A172 (cell line): ENCODE measurements around the gene TNRC6A. TPM values are rescaled to one million over a fixed set of nuclear protein-coding genes. Genes with fewer than 3 reads are reported as not detected.
A peak's percentile ranks its signal among the peaks of the same experiment; 100 is the strongest.
"Not testable (repeated sequence)": the region's sequence is repeated elsewhere in the genome, so short reads cannot be mapped to it uniquely, and the experiment has no call there.

ENCODE experiments used
- DNase-seq: peaks from one replicate; pipeline ENCODE4 v3.0.0-alpha.2; 2015; ENCODE audit warnings: low spot score
- total RNA-seq: library from RNA; depleted of rRNA; stranded (reverse); fragments of >200 nt; shearing (Covaris generic); gene quantifications from 2 replicates; pipeline ENCODE4 v1.2.3, GENCODE V29; 2014

Gene TNRC6A
- total RNA-seq, 1 experiment from 2014 or later = 34.3 TPM

DNA sequence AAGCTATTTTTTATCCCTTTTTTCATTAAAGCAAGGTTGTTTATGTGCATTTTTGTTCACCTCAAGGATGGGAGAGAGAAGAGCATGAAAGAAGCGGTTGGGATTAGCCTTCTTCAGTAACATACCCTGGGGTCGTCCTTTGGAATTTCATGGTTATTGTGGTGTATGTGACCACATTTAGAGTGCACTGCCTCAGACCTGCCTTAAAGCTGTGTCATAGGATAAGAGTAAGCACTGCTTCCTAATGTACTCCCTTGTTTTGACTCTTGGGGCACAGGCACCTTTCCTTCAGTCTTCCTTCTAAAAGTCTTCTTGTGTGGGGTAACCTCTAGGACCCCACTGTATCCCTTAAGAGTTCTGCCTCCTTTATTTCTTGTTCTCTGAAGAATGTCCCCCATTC is 28.9 kb downstream of the TNRC6A start:
- DNase-seq = no peak

DNA sequence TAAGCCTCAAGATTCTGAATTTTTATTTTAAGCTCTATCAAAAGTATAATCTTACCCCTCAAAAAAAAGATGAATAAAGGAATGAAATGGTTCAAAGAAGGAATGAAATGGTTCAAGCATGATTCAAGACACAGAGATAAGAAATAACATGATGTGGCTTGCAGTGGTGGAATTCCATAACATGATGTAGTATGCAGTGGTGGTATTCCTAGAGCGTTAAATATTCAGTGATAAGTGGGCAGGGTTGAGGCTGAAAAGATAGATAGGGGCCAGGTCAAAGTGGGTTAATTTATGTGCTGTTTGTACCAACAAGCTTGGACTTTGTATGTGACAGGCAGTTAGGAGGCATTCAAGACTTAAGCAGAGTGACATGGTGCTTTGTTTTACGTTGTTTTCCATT is 29.6 kb downstream of the TNRC6A start:
- no peak for DNase-seq

GRCh38 chr16:24761526-24761925 is 32.1 kb downstream of the TNRC6A start:
- no peak for DNase-seq

- DNase-seq = no peak
Observed at GRCh38 chr16:24764916-24765315, 35.5 kb downstream of the TNRC6A start.

- no peak for DNase-seq
Observed at GRCh38 chr16:24766057-24766456, 36.6 kb downstream of the TNRC6A start.

- no peak for DNase-seq
Observed at GRCh38 chr16:24769806-24770205, 40.4 kb downstream of the TNRC6A start.

DNA sequence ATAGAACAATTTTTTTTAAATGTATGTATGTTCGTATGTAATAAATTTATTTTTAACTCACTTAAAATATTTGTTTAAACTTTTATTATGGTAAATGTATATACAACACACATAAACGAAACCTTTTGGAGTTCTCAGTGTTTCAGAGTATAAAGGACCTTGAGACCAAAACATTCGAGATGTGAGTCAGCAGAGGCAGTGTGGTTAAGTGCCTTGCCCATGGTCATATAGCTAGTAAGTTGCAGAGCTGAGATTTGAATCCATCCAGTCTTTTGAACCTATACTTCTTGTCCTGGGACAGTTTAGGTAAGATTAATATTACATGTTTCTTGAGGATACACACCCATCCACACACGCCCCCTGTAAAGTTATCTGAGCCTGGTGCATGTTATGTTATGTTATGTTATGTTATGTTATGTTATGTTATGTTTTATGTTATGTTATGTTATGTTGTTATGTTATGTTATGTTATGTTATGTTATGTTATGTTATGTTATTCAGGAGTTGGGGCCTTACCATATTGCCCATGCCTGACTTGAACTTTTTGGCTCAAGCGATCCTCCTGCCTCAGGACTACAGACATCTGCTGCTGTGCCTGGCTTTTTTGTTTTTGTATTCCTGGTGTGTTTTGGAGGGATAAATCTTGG is 41.8 kb downstream of the TNRC6A start:
- DNase-seq = no peak

DNA sequence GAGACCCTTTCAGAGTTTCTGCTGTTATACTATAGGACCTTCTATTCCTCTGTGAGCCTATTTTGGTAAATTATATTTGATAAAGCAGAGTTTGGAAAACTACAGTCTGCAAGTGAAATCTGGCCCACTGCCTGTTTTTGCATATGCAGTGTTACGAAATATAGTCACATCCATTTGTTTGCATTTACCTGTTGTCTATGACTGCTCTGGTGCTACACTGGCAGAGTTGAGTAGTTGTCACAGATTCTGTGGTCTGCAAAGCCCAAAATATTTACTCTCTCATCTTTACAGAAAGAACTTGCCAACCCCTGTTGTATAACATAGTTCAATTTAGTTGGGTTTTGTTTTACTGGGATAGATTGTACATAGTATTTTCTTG is 42.3 kb downstream of the TNRC6A start:
- DNase-seq = no peak

GRCh38 chr16:24773771-24774427 is 44.4 kb downstream of the TNRC6A start:
- no peak for DNase-seq

- DNase-seq = no peak
Observed at GRCh38 chr16:24774510-24774909, 45.1 kb downstream of the TNRC6A start.

DNA sequence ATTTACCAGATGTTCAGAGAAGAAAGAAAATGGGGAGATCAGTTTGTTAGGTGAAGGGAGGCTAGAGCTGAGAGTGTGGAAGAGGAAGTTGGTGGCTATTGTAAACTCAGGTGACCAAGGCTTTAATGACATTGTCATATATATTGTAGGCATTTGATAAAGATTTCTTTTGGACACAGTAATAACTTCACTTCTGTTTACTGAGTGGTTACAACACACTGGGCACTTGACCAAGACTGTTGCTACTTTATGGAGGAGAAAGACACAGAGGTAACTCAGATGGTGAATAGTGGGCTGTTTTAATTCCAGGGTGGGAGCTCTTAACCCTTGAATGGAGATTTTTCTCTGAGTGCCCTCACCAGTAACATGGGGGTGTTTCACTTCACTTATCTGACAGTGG is 46.0 kb downstream of the TNRC6A start:
- no peak for DNase-seq

DNA sequence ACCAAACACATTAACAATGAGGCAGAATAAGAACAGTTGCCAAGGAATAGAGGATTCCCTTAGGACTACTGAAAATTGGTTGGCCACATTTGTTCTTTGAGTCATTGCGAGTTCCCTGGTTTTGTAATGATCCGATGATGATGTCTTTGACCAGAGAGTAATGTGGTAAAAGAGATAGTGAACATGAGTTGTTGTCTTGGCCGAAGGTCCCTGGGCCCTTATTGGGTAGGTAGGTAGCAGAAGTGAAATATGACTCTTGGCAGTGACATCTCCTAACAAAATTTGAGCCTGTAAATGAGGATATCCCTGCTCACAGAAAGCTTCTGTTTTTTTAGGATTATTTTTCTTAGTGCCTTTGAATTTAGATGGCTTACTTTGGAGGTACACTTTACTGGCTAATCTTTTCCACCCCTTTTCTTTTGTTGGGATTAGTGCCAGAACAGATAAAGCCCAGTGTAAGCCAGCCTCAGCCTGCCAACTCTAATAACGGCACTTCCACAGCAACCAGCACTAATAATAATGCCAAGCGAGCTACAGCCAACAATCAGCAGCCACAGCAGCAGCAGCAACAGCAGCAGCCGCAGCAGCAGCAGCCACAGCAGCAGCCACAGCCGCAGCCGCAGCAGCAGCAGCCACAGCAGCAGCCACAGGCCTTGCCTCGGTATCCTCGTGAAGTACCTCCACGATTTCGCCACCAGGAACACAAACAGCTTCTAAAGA is 47.2 kb downstream of the TNRC6A start:
- no peak for DNase-seq

- DNase-seq = no peak
Observed at GRCh38 chr16:24778671-24779070, 49.2 kb downstream of the TNRC6A start.

GRCh38 chr16:24781256-24781655 is 51.8 kb downstream of the TNRC6A start:
- no peak for DNase-seq

GRCh38 chr16:24784121-24784520 is 54.7 kb downstream of the TNRC6A start:
- DNase-seq = no peak

DNA sequence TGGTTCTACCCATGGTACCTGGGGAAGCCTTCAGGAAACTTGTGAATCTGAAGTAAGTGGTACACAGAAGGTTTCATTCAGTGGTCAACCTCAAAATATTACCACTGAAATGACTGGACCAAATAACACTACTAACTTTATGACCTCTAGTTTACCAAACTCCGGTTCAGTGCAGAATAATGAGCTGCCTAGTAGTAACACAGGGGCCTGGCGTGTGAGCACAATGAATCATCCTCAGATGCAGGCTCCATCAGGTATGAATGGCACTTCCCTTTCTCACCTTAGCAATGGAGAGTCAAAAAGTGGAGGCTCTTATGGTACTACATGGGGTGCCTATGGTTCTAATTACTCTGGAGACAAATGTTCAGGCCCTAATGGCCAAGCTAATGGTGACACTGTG is 60.4 kb downstream of the TNRC6A start:
- no peak for DNase-seq

DNA sequence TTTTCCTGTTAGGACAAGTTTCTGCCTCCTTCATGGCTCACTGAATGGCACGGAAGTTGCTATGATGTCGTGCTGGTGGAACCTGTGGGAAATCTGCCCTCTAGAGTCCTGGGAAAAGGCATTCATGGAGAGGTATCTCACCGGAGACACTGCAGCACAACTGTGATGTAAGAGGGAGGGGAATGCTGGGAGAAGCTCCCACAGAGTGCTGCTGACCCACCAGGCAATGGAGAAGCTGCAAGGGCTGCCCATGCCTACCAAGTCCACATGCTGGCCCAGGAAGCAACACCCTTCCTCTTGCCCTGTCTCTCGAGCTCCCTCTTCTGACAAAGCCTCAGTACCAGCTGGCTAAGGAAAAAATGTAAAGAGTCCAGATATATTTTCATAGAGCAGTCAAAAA is 71.1 kb downstream of the TNRC6A start:
- DNase-seq = peak; percentile 13

DNA sequence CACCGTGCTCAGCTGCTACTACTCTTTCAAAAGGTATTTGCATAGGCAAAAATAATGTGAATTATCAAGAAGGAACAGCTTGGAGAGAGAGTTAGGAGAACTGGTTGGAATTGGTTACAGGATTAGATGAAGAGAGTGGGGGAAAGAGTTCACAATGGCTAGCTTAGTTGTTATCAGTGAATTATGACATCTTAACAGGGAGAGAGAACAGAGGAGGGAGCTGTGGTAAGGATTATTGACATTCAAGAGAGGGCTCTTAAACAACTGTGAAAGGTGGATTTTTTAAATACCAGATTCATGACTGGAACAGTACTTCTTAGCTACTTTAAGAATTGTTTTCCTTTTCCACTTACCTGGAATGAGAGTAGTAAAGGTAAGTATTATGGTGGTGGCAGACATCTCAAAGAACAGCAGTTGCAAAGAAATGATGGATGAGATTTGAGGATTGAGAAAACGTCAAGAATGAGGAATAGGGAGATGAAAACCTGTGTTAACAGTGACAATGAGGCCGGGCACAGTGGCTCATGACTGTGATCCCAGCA is 72.4 kb downstream of the TNRC6A start:
- no peak for DNase-seq

DNA sequence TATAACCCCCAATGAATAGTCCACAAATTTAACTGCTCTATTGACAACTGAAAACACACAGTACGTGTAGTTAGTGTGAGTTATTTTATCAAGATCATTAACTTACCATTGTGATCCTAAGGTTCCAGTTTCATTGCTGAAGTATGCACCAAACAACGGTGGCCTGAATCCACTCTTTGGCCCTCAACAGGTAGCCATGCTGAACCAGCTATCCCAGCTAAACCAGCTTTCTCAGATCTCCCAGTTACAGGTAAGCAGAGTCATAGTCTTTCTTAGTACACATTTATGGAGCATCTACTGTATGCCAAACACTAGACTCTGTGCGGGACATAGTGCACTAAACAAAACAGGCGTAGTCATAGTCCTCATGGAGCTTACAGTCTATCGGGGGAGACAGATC is 76.0 kb downstream of the TNRC6A start:
- DNase-seq = no peak

DNA sequence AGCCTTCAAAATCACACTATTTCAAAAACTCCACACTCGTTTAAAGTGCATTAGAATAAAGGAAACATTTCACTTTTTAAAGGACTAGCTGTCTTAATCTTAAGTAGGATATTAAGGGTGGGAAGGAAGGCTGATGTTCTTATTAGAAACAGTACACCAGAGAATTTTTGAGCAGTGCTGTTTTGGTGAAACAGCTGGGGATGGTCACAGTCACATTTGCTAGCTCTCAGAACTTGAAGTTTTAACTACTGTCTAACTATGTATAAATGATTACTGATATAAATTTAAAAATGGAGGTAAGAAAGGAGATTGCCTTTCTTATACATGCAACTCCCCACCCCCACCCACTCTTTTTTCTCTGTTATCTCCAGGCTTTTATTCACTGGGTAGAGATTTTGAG is 77.8 kb downstream of the TNRC6A start:
- DNase-seq = no peak

GRCh38 chr16:24810951-24811843 is 81.7 kb downstream of the TNRC6A start:
- DNase-seq = no peak

DNA sequence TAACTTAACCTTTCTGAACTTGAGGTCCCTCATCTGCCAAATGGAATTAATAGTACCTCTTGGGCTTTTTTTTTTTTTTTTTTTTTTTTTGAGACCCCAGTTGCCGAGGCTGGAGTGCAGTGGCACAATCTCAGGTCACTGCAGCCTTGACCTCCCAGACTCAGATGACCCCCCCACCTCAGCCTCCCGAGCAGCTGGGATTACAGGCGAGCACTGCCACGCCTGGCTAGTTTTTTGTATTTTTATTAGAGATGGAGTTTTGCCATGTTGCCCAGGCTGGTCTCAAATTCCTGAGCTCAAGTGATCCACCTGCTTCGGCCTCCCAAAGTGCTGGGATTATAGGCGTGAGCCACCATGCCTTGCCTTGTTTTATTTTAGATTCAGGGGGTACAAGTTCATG is 83.4 kb downstream of the TNRC6A start:
- not testable (repeated sequence) for DNase-seq
